ENCODE measurements around the gene CERKL.

The CERKL gene

GRCh38 chr2:181553244-181553643 is 103.7 kb downstream of the CERKL start:
- DNase-seq = no peak
- in situ Hi-C loops (cut with HindIII; ENCODE audit: low pct_ligation_motif_present, low pct_unique_long_range_greater_than_20kb, low sequenced_read_pairs) = loop anchor here (25.0 kb wide), 1 partner anchor 159 kb away; no protein-coding TSS in a partner anchor

- DNase-seq = peak; percentile 33
- in situ Hi-C loops (cut with HindIII; ENCODE audit: low pct_ligation_motif_present, low pct_unique_long_range_greater_than_20kb, low sequenced_read_pairs) = loop anchor here (25.0 kb wide), 1 partner anchor 159 kb away; no protein-coding TSS in a partner anchor
Measured at GRCh38 chr2:181552808-181553207, 104.1 kb downstream of the CERKL start.

DNA sequence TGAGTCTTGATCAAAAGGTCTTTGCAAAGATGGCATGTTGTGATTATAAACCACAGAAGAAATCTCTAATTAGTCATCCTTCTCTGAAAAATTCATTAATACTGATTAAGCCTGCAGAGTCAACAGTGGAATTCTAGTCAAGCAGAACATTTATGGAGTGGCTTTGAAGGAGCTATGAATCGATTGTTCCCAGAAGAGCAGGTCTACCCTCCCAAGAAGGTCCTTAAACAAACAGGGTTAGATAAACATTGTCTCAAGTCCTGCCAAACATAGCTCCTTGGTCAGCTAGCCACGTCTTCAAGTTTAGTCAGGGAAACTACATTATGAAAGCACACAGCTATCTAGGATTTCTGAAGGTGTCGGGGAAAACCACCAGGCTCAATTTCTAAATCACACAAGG is 110.8 kb downstream of the CERKL start:
- DNase-seq = no peak
- in situ Hi-C loops (cut with HindIII; ENCODE audit: low pct_ligation_motif_present, low pct_unique_long_range_greater_than_20kb, low sequenced_read_pairs) = no loop called here

GRCh38 chr2:181542170-181542569 is 114.7 kb downstream of the CERKL start:
- no peak for DNase-seq
- in situ Hi-C loops (cut with HindIII; ENCODE audit: low pct_ligation_motif_present, low pct_unique_long_range_greater_than_20kb, low sequenced_read_pairs) = no loop called here

- in situ Hi-C loops (cut with HindIII; ENCODE audit: low pct_ligation_motif_present, low pct_unique_long_range_greater_than_20kb, low sequenced_read_pairs) = no loop called here
- DNase-seq = no peak
Measured at GRCh38 chr2:181540421-181540820, 116.5 kb downstream of the CERKL start.

DNA sequence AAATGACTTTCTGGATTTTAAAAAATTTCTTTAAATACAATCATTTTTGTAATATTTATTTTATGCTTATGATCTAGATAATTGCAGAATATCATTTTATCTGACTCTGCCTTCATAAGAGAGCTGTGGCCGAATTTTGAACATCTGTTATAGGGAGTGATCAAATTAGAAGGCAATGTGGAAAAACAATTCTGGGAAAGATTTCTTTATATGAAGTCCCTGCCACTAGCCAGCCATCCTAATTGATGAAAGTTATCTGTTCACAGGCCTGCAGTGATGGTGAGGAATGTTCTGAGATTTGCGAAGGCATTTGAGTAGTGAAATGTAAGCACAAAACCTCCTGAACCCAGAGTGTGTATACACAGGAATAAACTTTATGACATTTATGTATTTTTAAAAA is 120.2 kb downstream of the CERKL start:
- in situ Hi-C loops (cut with HindIII; ENCODE audit: low pct_ligation_motif_present, low pct_unique_long_range_greater_than_20kb, low sequenced_read_pairs) = no loop called here

DNA sequence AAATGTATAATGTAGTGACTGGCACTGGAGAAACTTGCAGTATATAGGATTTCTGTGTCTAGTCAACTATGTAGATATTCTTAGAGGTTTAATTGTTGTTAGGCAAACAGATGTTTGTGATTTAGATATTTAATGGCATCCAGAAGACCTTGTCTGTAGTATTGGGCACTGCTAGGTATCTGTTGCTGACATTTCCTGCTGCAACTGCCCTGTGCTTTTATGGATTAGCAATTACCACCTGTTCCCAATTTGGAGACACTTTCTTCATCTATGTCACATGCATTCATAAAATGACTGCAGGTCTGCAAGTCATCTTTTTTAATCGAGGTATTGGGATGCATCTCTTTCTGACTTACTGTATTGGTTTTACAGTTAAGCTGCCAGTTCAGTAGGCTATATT is 128.5 kb downstream of the CERKL start:
- no peak for DNase-seq

More for the DNA sequence above, 120.2 kb downstream of the CERKL start:
- DNase-seq = no peak

GRCh38 chr2:181527058-181527457 is 129.8 kb downstream of the CERKL start:
- DNase-seq = no peak
- in situ Hi-C loops (cut with HindIII; ENCODE audit: low pct_ligation_motif_present, low pct_unique_long_range_greater_than_20kb, low sequenced_read_pairs) = no loop called here

More for the DNA sequence above, 128.5 kb downstream of the CERKL start:
- in situ Hi-C loops (cut with HindIII; ENCODE audit: low pct_ligation_motif_present, low pct_unique_long_range_greater_than_20kb, low sequenced_read_pairs) = no loop called here

DNA sequence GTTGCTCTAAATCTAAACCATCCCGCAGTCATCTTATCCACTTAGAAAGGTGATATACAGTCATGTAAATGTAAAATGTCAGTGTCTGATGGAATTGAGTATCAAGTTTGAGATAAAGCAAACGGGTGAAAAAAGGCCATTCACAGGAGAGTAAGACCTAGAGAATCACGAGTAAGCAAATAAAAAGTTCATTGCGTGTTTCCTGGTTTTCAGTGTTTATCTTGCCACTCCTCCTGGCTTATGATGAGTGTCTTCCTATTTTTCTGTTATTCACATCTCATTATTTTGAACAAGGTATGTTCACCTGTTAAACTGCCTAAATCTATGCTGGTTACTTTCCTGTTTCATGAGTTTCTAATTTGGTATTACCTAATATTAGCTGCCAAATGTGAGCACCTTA is 130.9 kb downstream of the CERKL start:
- in situ Hi-C loops (cut with HindIII; ENCODE audit: low pct_ligation_motif_present, low pct_unique_long_range_greater_than_20kb, low sequenced_read_pairs) = no loop called here
- DNase-seq = no peak

DNA sequence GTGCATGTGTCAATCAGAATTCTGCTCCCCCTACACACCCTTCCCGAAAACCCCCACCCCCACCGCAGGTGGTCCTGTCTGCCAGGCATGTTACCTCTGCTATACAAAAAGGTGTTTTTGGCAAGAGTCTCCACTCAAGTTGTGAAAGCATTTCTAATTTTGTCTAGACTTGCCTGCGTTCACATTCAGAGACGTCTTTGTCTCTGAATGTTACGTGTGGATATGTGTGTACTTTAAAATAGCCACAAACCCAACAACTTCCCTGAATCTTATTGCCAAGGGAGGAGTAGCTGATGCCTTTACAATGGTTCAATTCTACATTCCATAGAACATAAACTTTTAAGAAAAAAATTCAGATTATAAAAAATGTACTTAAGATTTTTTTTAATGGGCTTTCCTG is 133.1 kb downstream of the CERKL start:
- in situ Hi-C loops (cut with HindIII; ENCODE audit: low pct_ligation_motif_present, low pct_unique_long_range_greater_than_20kb, low sequenced_read_pairs) = no loop called here
- DNase-seq = no peak

- in situ Hi-C loops (cut with HindIII; ENCODE audit: low pct_ligation_motif_present, low pct_unique_long_range_greater_than_20kb, low sequenced_read_pairs) = no loop called here
- DNase-seq = no peak
Measured at GRCh38 chr2:181520253-181520652, 136.7 kb downstream of the CERKL start.

DNA sequence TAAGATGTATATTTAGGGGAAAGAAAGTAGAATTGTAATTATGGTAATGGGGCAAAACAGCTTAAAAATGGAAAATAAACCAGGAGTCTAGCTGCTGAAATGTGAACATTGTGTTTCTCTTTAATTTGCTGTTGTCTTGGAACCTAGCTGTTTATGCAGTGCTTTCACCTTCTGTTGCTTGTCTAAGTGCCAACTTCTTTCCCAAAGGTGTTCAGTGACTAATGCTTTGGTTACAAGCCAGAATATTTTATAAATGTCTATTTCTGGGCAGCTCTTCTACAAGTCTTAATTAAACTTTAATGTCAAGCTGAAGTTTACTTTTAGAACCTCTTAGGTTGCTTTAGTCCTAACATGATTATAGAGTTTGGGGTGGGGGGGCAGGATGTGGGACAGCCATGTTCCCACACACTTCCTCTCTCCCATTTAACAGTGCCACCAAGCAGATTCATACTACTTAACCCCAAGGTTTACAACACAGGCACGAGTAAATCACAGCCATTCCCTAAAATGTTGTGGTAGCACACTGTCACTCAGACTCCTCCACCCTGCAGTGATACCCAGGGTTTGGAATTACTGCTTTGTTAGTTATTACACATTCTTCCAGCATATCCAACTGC is 139.1 kb downstream of the CERKL start:
- in situ Hi-C loops (cut with HindIII; ENCODE audit: low pct_ligation_motif_present, low pct_unique_long_range_greater_than_20kb, low sequenced_read_pairs) = no loop called here
- no peak for DNase-seq

GRCh38 chr2:181516992-181517391 is 139.9 kb downstream of the CERKL start:
- no peak for DNase-seq
- in situ Hi-C loops (cut with HindIII; ENCODE audit: low pct_ligation_motif_present, low pct_unique_long_range_greater_than_20kb, low sequenced_read_pairs) = no loop called here

GRCh38 chr2:181515719-181516118 is 141.2 kb downstream of the CERKL start:
- DNase-seq = no peak
- in situ Hi-C loops (cut with HindIII; ENCODE audit: low pct_ligation_motif_present, low pct_unique_long_range_greater_than_20kb, low sequenced_read_pairs) = no loop called here

DNA sequence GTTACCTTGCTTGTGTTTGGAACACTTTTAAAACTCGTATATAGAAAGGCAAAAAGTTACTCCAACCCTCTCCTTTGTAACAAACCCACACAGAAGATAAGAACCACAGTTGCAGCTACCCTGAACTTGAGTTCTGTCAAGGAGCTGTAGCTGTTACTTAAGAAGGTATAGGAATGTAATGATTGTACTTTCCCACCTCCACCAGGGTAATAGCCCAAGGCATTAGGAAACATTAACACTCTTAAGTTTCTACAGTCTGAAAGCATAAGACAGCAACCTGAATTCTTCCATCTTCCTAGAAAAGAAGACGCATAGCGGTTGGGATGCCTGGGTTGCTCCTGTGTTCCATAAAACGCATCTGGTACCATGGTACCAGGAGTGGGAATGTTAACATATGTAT is 156.7 kb downstream of the CERKL start:
- DNase-seq = no peak
- in situ Hi-C loops (cut with HindIII; ENCODE audit: low pct_ligation_motif_present, low pct_unique_long_range_greater_than_20kb, low sequenced_read_pairs) = no loop called here

DNA sequence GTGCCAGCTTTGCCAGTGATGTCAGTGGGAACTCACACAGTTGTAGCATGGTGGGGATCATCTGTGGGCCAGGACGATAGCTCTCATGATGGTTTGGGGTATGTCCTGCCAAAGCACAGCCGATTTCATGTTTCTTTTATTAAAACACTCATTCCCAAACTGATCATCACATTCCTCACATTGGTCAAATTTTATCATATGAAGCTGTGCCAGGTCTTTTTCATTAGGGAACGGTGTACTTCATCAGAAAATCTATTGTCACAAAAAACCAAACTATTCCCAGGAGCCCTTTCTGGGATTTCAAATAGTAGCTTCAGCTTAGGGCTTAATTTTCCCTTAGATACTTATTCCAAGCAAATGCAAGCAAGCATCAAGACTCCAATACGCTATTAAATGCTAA is 157.7 kb downstream of the CERKL start:
- in situ Hi-C loops (cut with HindIII; ENCODE audit: low pct_ligation_motif_present, low pct_unique_long_range_greater_than_20kb, low sequenced_read_pairs) = no loop called here
- no peak for DNase-seq

Data from ACHN (cell line).